HL-60/S4 (cell line): ENCODE results near the gene SDR9C7.
"Not testable (repeated sequence)": the region's sequence is repeated elsewhere in the genome, so short reads cannot be mapped to it uniquely, and the experiment has no call there.

Experiments
- in situ Hi-C: fragments of 300-500 bp; cut with MboI; formaldehyde crosslinking; loops from 2 replicates; pipeline ENCODE4 v1.14.3; 2022; ENCODE audit warnings: low sequenced_read_pairs

Gene SDR9C7

GRCh38 chr12:56954057-56954957, 20.1 kb upstream of the SDR9C7 start:
- in situ Hi-C loops, result no loop called here

- in situ Hi-C loops, result no loop called here
These were observed 19.1 kb upstream of the SDR9C7 start for GRCh38 chr12:56953314-56953713.

DNA sequence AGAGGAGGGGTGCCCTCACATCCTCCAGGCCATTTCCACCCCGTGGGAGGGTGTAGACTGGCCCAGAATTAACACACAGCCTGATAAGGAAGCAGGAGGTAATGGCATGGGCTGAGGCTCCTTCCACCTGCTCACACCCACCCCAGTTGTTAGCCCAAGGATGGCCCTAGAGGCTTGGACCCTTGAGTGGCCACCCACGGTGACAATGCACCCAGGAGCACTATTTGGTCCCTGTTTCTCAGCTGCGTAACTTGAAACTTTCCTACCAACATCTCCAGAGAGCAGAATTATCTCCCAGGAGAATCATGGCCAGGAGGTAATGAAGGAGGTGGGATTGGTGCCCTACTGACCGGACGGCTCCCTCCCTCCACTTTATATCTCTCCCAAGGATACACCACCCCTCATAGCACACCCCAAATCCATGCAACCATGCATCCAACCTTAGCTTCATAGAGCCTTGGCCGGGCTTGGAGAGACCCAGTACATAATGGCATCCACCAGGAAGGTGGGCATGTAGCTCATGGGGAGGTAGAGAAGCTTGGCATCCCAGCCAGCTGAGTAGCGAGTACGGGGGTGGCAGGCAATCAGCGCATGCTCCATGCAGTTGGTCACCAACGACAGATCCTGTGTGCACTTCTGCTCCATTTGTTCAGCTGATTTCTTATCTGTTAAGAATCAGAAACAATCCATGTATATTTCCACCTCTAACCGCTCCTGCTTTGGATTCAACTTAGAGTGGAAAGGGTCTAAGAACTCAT, 17.6 kb upstream of the SDR9C7 start:
- in situ Hi-C loops, result no loop called here

- in situ Hi-C loops, result no loop called here
These were observed 14.7 kb upstream of the SDR9C7 start for GRCh38 chr12:56948881-56949280.

- in situ Hi-C loops, result no loop called here
These were observed 14.2 kb upstream of the SDR9C7 start for GRCh38 chr12:56948457-56948777.

- in situ Hi-C loops, result no loop called here
These were observed 13.6 kb upstream of the SDR9C7 start for GRCh38 chr12:56947633-56948456.

- in situ Hi-C loops, result no loop called here
These were observed 9.7 kb upstream of the SDR9C7 start for GRCh38 chr12:56943878-56944277.

DNA sequence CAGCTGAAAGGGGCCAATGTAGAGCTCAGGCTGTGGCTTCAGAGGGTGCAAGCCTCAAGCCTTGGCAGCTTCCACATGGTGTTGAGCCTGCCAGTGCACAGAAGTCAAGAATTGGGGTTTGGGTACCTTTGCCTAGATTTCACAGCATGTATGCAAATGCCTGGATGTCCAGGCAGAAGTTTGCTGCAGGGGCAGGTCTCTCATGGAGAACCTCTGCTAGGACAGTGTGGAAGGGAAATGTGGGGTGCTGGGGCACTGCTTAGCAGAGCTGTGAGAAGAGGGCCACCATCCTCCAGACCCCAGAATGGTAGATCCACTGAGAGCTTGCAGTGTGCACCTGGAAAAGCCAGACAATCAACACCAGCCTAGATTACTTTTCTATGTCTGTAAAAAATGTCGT, 9.2 kb upstream of the SDR9C7 start:
- in situ Hi-C loops, result not testable (repeated sequence)

DNA sequence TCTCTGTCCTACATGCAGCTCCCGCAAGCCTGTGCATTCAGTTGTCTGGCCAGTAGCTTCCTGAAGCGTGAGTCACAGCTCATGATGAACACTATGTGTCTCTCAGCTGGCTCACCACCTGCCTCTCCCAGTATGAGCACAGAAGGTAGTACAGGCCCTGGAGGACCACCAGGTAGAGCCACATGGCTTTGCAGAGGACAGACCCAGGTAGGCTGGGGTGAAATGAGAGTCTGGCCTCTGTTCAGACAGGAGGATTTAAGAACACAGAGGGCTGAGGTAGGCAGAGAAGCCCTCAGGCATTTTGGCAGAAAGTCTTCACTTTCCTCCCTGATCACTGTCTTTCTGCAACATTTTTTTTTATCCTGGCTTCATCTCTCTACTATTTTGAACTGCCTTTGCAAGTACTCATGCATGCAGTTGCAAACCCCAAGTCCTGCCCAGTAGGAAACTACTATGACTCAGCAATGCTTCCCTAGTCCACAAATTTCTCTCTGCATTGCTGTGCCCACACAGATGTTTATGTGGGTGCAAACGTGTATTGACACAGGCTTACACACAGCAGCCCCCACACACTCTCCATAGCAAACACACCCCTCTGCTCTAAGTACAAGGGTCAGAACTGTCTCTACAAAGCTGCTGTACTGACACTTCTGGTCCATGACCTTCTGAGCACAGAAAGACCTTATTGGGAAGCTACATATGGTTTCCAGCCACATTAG, 7.2 kb upstream of the SDR9C7 start:
- in situ Hi-C loops, result no loop called here

DNA sequence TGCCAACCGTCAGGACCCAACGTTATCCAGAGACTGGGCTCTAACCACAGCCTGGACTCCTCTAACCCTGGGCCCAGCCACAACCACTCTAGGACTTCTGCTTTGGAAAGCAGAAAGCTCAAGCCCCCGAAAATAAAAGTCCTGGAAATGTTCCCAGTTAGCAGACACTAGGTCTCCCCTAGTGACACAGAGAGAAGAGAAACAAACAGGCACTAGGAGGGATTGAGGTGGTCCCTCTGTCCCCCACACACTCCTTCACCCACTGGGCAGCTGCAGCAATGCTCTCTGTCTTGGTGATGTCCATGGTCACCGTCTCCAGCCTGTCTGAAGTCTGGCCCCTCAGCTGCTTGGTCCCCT, 6.7 kb upstream of the SDR9C7 start:
- in situ Hi-C loops, result not testable (repeated sequence)

- in situ Hi-C loops, result no loop called here
These were observed 1.5 kb upstream of the SDR9C7 start for GRCh38 chr12:56935752-56936151.

DNA sequence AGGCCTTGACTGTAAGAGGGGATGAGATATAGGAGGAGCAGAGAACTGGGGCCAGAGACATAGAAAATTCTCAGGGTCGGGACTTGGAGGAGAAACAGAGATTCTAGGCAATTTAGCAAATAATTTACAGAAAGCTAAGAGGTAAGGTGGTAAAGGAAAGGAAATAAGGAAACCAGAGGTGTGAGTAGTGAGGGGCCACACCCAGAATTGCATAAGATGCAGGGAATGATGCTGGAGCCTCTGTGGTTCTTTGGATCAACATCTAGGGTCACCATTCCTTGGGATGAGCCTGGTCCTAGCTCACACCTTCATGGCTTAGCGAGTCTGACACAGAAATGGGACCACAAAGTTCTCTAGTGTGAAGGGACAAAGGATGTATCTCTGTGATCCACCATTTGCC, 949 bp upstream of the SDR9C7 start:
- in situ Hi-C loops, result no loop called here

GRCh38 chr12:56932867-56933266, 1.3 kb downstream of the SDR9C7 start:
- in situ Hi-C loops, result no loop called here

- in situ Hi-C loops, result no loop called here
These were observed 2.1 kb downstream of the SDR9C7 start for GRCh38 chr12:56932146-56932545.

DNA sequence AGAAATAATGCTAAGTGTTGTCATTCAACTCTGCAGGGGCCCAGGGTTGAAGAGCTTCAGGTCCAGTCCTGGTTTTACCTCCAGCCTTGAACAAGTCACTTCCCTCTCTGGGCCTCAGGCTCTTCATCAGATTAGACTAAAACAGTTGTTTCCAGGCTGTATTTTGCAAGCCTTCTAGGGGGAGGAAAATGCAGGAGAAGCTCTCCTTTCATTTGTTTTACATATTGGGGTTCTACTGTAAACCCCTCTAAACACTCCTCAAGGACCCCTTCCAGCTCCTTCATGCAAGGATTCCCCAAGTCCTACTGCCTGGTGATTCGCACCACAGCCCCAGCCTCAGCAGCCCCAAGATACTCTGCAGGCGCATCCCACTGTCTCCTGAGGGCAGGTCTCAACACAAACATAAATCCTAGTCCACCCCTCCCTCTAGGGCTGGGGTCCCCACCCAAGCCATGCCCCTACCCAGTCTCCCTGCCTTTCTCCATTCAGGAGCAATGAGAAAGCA, 2.7 kb downstream of the SDR9C7 start:
- in situ Hi-C loops, result no loop called here

DNA sequence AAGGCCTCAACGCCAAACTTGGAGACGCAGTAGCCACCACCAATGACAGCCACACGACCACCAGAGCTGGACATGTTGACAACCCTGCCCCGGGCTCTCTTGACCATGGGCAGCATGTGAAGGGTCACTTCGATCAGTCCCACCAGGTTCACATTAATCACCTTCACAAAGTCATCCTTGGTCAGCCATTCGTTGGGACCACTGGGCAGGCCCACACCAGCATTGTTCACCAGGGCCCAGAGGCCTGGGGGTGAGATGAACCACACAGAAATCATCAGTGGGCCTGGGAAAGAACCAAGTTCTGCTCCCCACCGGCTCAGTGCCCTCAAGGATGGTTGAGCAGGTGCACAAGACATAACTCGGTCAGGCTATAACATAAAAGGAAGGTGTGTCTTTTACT, 4.0 kb downstream of the SDR9C7 start:
- in situ Hi-C loops, result no loop called here

DNA sequence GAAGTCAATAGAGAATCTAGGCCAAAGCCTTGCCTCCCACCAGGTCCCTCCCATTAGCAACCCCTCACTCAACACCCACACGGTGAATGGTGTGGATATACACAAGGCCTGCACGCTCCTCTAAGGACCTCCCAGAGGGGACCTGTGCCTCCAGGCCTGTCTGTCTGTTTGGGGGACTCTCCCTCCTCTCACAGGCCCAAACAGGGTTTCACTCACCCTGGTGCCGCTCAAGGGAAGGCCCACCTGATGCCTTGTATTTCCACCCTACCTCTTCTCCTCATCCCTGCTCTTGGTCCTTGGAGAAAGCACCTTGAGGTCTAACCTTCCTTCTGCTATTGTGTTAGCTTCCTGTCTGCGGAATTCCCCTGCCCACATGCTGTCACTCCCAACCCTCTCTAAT, 4.4 kb downstream of the SDR9C7 start:
- in situ Hi-C loops, result no loop called here

DNA sequence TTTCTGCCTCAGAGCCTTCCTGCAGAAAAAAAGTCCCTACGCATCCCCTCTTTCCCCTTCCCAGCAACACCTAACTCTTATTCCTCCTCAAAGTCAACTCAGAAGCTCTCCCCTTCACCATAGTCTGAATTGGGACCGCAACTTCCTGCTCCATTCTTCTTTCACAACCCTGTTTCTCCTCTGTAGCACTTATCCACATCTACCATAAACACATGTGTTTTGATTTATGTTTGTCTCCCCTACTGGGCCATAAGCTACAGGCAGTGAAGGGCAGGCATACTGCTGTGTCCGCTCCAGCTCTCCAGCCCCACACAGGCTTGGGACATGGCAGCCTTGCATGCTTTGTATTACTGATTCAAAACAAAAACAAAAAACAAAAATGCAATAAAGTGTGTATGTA, 5.9 kb downstream of the SDR9C7 start:
- in situ Hi-C loops, result no loop called here

- in situ Hi-C loops, result no loop called here
These were observed 6.9 kb downstream of the SDR9C7 start for GRCh38 chr12:56927281-56927680.

- in situ Hi-C loops, result no loop called here
These were observed 12.2 kb downstream of the SDR9C7 start for GRCh38 chr12:56922031-56922430.

DNA sequence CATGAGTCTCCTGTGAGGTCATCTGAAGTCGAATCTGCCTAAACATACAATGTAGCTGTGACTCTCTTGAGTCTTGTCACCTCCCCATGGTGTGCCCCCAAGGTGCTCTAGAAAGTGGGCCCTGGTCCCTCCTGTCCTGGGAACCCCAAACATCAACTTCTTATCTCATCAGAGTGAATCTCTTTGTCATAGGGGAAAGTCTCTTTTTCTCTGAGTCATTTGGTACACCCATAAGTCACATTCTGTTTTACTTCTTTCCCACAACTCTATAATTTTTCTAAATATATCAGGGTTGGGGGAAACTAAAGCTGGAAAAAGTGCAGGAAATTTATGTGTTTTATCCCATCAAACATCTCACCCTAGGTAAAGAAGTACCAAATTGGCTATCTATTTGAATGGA, 12.9 kb downstream of the SDR9C7 start:
- in situ Hi-C loops, result no loop called here
